IMR-90 (cell line): ENCODE measurements around the gene KLHL6. TPM values are rescaled to one million over a fixed set of nuclear protein-coding genes. Genes with fewer than 3 reads are reported as not detected.
A peak's percentile ranks its signal among the peaks of the same experiment; 100 is the strongest.

Source experiments
- ATAC-seq: fragments of 200-7000 bp; cut with Tn5 transposase; 2 replicates; pipeline ENCODE4 v1.9.1; 2020; ENCODE audit warnings: low read depth, mild to moderate bottlenecking, moderate library complexity
- BruUV-seq: library from RNA; stranded (reverse); fragments of 400-500 nt; replicated peaks from 2 replicates; lab custom pipeline; 2021; lab: Mats Ljungman, UMichigan
- CTCF ChIA-PET: fragments of 300-600 bp; formaldehyde crosslinking; extraction: SDS; loops from one replicate; lab custom pipeline; 2021; ENCODE audit warnings: antibody characterized with exemption; lab: Yijun Ruan, JAX
- POLR2A ChIA-PET: fragments of 300-600 bp; sonication (Branson Sonifier 250); formaldehyde crosslinking; loops from one replicate; lab custom pipeline; 2022; ENCODE audit warnings: antibody characterized with exemption; ENCODE audit not compliant: unreplicated experiment; lab: Charles Lee
- DNase-seq: peaks from one replicate; pipeline ENCODE4 v3.0.0; 2013
- H2AFZ ChIP-seq: replicated peaks from 2 replicates; pipeline ENCODE3; 2013; ENCODE audit warnings: low read length, mild to moderate bottlenecking; ENCODE audit not compliant: poor library complexity
- H2AK5ac ChIP-seq: 2 replicates; pipeline ENCODE4 v1.6.1; 2013; ENCODE audit warnings: low read depth, low read length, inconsistent platforms
- H2AK9ac ChIP-seq: replicated peaks from 2 replicates; pipeline ENCODE3; 2013; ENCODE audit warnings: mild to moderate bottlenecking, low read depth, low read length, moderate library complexity; ENCODE audit not compliant: poor library complexity
- H2BK120ac ChIP-seq: 2 replicates; pipeline ENCODE4 v1.6.1; 2013; ENCODE audit warnings: low read depth, low read length, inconsistent platforms
- H2BK15ac ChIP-seq: 3 replicates; pipeline ENCODE4 v1.6.1; 2013; ENCODE audit warnings: low read depth, low read length, inconsistent platforms
- H2BK20ac ChIP-seq: 2 replicates; pipeline ENCODE4 v1.6.1; 2013; ENCODE audit warnings: low read depth, mild to moderate bottlenecking, inconsistent platforms, low read length, moderate library complexity
- H2BK5ac ChIP-seq: 2 replicates; pipeline ENCODE4 v1.6.1; 2013; ENCODE audit warnings: mild to moderate bottlenecking, low read depth, low read length, inconsistent platforms; ENCODE audit not compliant: poor library complexity, severe bottlenecking
- H3K14ac ChIP-seq: replicated peaks from 2 replicates; pipeline ENCODE4 v1.6.1; 2013; ENCODE audit warnings: low read depth, low read length, inconsistent platforms
- H3K18ac ChIP-seq: 2 replicates; pipeline ENCODE4 v1.6.1; 2013; ENCODE audit warnings: low read depth, low read length, control low read depth
- H3K23ac ChIP-seq: 2 replicates; pipeline ENCODE4 v1.6.1; 2013; ENCODE audit warnings: low read depth, low read length, inconsistent platforms
- H3K27ac ChIP-seq: 2 replicates; pipeline ENCODE4 v1.5.1; 2013; ENCODE audit warnings: mild to moderate bottlenecking, control low read depth, low read length; ENCODE audit not compliant: insufficient read depth
- H3K27me3 ChIP-seq: 2 replicates; pipeline ENCODE4 v1.6.1; 2013; ENCODE audit warnings: low read length; ENCODE audit not compliant: control insufficient read depth, insufficient read depth
- H3K36me3 ChIP-seq: 2 replicates; pipeline ENCODE4 v1.6.1; 2013; ENCODE audit warnings: low read length, mixed read lengths; ENCODE audit not compliant: control insufficient read depth, insufficient read depth
- H3K4ac ChIP-seq: 2 replicates; pipeline ENCODE4 v1.6.1; 2013; ENCODE audit warnings: low read depth, low read length, inconsistent platforms
- H3K4me1 ChIP-seq: 2 replicates; pipeline ENCODE4 v1.6.1; 2013; ENCODE audit warnings: low read length, mixed read lengths; ENCODE audit not compliant: control insufficient read depth, insufficient read depth
- H3K4me2 ChIP-seq: 2 replicates; pipeline ENCODE4 v1.6.1; 2013; ENCODE audit warnings: low read depth, mild to moderate bottlenecking, control low read depth, low read length, moderate library complexity
- H3K4me3 ChIP-seq: 2 replicates; pipeline ENCODE4 v1.5.1; 2013; ENCODE audit warnings: low read depth, mild to moderate bottlenecking, control low read depth, low read length, moderate library complexity; ENCODE audit not compliant: insufficient read depth
- H3K56ac ChIP-seq: 2 replicates; pipeline ENCODE4 v1.6.1; 2013; ENCODE audit warnings: low read length, inconsistent platforms; ENCODE audit not compliant: insufficient read depth; ENCODE audit errors: extremely low read depth
- H3K79me1 ChIP-seq, 2 experiments: 2 replicates each; pipeline ENCODE4 v1.6.1; 2013; ENCODE audit warnings: low read length in 2 of 2, inconsistent platforms in 1 of 2, low read depth in 1 of 2
- H3K9ac ChIP-seq: 2 replicates; pipeline ENCODE4 v1.6.1; 2013; ENCODE audit warnings: low read depth, low read length, control low read depth
- H3K9me1 ChIP-seq: 2 replicates; pipeline ENCODE4 v1.6.1; 2013; ENCODE audit warnings: low read length, inconsistent platforms; ENCODE audit not compliant: insufficient read depth
- H3K9me3 ChIP-seq: 2 replicates; pipeline ENCODE4 v1.6.1; 2013; ENCODE audit warnings: low read length; ENCODE audit not compliant: control insufficient read depth, insufficient read depth
- H4K20me1 ChIP-seq: 2 replicates; pipeline ENCODE4 v1.6.1; 2013; ENCODE audit warnings: low read length, inconsistent platforms; ENCODE audit not compliant: insufficient read depth
- H4K5ac ChIP-seq: 2 replicates; pipeline ENCODE4 v1.6.1; 2013; ENCODE audit warnings: mild to moderate bottlenecking, low read depth, low read length, control low read depth
- H4K8ac ChIP-seq, 2 experiments: 2 replicates each; pipeline ENCODE4 v1.6.1; 2013; ENCODE audit warnings: low read depth in 2 of 2, low read length in 2 of 2, control low read depth in 1 of 2, inconsistent platforms in 1 of 2
- H4K91ac ChIP-seq: 2 replicates; pipeline ENCODE4 v1.6.1; 2013; ENCODE audit warnings: low read depth, low read length, inconsistent platforms; ENCODE audit not compliant: insufficient read depth
- MAZ ChIP-seq: IDR thresholded peaks from 2 replicates; pipeline ENCODE4 v1.6.1; 2012; ENCODE audit warnings: low read depth, mild to moderate bottlenecking, low read length, improper control_type of control experiment, moderate library complexity, borderline replicate concordance
- MXI1 ChIP-seq: IDR thresholded peaks from 2 replicates; pipeline ENCODE4 v1.6.1; 2012; ENCODE audit warnings: low read depth, mild to moderate bottlenecking, low read length, moderate library complexity, borderline replicate concordance
- RFX5 ChIP-seq: IDR thresholded peaks from 2 replicates; pipeline ENCODE4 v1.8.0; 2012; ENCODE audit warnings: low read depth, mild to moderate bottlenecking, low read length, moderate library complexity
- WGBS, 2 experiments: methylation state at CpG; one replicate each; pipeline versions ENCODE4 v1.1.5 to v1.1.7; 2013; ENCODE audit warnings: missing lambda C conversion rate in 2 of 2; ENCODE audit not compliant: insufficient read length in 1 of 2; ENCODE audit errors: extremely low coverage in 2 of 2; 5-methylcytosine and 5-hydroxymethylcytosine counted together
- dilution Hi-C: fragments of 300-500 bp; cut with HindIII; formaldehyde crosslinking; loops from one replicate; pipeline ENCODE4 v1.14.3; 2018; ENCODE audit warnings: low sequenced_read_pairs; ENCODE audit not compliant: unreplicated experiment
- in situ Hi-C: fragments of 300-500 bp; cut with MboI; formaldehyde crosslinking; loops from 3 replicates; pipeline ENCODE4 v1.14.3; 2019; ENCODE audit warnings: low sequenced_read_pairs, inconsistent platforms, mixed read lengths
- intact Hi-C: fragments of 100-400 bp; cut with micrococcal nuclease; formaldehyde crosslinking; loops from 2 replicates; pipeline ENCODE4 v1.10.0; 2022
- polyA plus RNA-seq, 3 experiments: library from polyadenylated mRNA; depleted of rRNA; stranded (reverse); fragments of >200 nt; gene quantifications; 2 replicates each; pipeline ENCODE4 v1.2.3, GENCODE V29; 2012; ENCODE audit warnings: low replicate concordance in 1 of 3
- total RNA-seq: library from RNA; depleted of rRNA; stranded (reverse); fragments of >200 nt; gene quantifications from 2 replicates; pipeline ENCODE4 v1.2.3, GENCODE V29; 2012

Gene KLHL6
- total and polyA plus RNA-seq, 2 of the 4 experiments (the other 2 are of a cell fraction) = not detected

- Histone ChIP-seq H2BK120ac (no peak overlapping the region), H3K9me1 (0 out of 2 replicates have a peak, but pooled peaks cover 3% of the 10 kb centered on the region), H2AFZ (peak overlapping the region; percentile 65), H3K14ac (no peak overlapping the region), H4K20me1 (no peaks in the 10 kb centered on the region), H3K4me1 (peaks cover 8% of the 10 kb centered on the region; the same call in 1 of the 2 replicates), H3K36me3 (no peaks in the 10 kb centered on the region), H3K27me3 (peaks cover 14% of the 10 kb centered on the region), H2BK5ac (peak overlapping the region; percentile 25), H3K27ac (peak overlapping the region; percentile 68; the same call in 1 of the 2 replicates), H2AK5ac (no peak overlapping the region), H2AK9ac (peak overlapping the region; percentile 51), H3K79me1 (no peaks in the 10 kb centered on the region), H3K4ac (no peak overlapping the region), H2BK15ac (no peak overlapping the region), H2BK20ac (no peak overlapping the region), H3K9ac (no peak overlapping the region), H3K4me3 (no peak overlapping the region), H3K56ac (no peak overlapping the region), H3K23ac (0 out of 2 replicates have a peak overlapping the region, but pooled peaks have one; percentile 42), H4K5ac (no peak overlapping the region), H3K18ac (no peak overlapping the region), H4K91ac (no peak overlapping the region), H3K4me2 (no peak overlapping the region), H4K8ac (peak overlapping the region in 1 of 2 experiments; percentile 14; a peak in 1 of 4 replicates), H3K9me3 (no peaks in the 10 kb centered on the region)
- WGBS, 2 experiments = 6% methylated on average over 5 of the region's 7 CpGs; no CpG with 5 or more reads in 1 of the 2 experiments
- no peak for TF ChIP-seq MXI1
- TF ChIP-seq RFX5 = no peak
- TF ChIP-seq MAZ = no peak
- intact Hi-C loops (loop anchor here (5.0 kb wide), 1 partner anchor 117 kb away; no protein-coding TSS in a partner anchor), dilution Hi-C loops (no loop called here), in situ Hi-C loops (no loop called here)
- DNase-seq (peak; percentile 53), ATAC-seq (peak; percentile 88)
- ChIA-PET CTCF (interaction anchor here (1.1 kb wide), 1 partner anchor 82 kb away, joined by 3 read pairs; no protein-coding TSS in a partner anchor), POLR2A (no interaction called here)
- BruUV-seq = no TSS peak
These were observed 28.9 kb upstream of the KLHL6 start for GRCh38 chr3:183584246-183584913.
